ENCODE measurements around the gene ASB18.

The ASB18 gene

DNA sequence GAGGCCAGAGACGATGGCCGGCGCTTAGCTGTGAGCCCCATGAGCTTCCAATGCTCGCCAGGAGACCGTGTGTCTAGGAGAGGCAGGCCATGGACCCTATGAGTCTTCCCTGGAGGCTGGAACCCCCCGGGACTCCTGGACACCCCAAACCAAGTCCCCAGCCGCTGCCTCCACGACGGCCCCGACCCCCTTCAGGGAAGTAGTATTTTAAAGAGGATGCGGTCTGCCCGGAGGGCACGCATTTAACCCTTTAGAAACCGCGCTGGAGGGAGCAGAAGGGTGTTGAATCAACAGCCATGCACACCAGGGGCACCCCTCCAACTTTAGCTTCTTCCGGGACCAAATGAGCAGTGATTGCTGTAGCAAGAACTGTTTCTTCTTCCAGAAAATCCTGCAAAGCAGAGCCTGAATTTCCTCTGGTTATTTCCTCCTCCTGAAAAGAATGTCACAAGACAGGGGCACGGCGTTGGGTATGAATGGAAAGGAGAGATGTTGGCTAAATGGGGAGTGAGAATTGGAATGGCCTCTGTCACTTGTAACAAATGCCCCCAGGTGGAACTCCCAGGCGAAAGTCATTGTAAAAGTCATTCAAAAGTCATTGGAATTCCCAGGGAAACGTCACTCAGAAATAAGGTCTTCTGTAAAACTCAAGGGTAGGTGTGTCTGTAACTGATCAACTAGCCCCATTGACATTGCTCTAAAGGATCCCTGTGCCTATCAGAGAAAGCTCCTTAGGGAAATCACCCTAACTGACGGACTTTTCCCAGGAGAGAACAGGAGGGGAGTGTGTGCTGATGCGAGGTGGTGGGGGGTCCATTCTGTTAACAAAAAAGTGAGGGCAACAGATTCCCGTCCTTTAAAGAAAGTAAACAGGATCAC, 90.2 kb downstream of the ASB18 start:
- DNase-seq (ENCODE audit: low read depth), result no peak

DNA sequence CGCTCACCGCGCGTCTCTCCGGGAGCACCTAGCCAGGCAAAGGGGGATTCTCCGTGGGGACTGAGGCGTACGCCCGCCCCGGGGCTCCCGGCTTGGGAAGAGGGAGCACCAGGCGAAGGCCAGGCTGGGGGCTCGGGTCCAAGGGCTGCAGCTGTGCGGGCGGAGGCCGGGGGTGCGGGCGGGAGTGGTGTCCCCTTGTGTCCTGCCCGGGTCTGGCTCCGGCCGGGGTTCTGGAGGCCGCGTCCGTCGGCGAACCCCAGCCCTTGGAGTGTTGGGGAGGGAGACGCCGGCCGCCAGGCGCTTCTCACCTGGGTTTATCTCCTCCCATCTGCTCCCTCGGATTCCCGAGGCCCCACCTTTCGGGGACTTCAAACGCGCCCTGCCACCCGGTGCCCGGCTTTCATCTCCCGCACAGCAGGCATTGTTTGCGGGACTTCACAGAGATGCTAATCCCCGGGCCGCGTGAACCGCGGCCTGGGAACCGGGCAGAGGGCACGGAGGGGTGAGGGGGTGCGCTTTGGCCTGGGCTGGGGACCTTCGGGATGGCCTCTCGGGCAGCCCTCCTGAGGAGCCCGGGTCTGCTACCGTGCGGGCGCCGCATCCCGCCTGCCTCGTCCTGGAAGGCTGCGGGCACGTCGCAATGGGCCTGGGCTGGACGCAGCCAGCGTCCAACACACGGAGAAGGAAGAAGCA, 91.0 kb downstream of the ASB18 start:
- DNase-seq (ENCODE audit: low read depth), result no peak

DNA sequence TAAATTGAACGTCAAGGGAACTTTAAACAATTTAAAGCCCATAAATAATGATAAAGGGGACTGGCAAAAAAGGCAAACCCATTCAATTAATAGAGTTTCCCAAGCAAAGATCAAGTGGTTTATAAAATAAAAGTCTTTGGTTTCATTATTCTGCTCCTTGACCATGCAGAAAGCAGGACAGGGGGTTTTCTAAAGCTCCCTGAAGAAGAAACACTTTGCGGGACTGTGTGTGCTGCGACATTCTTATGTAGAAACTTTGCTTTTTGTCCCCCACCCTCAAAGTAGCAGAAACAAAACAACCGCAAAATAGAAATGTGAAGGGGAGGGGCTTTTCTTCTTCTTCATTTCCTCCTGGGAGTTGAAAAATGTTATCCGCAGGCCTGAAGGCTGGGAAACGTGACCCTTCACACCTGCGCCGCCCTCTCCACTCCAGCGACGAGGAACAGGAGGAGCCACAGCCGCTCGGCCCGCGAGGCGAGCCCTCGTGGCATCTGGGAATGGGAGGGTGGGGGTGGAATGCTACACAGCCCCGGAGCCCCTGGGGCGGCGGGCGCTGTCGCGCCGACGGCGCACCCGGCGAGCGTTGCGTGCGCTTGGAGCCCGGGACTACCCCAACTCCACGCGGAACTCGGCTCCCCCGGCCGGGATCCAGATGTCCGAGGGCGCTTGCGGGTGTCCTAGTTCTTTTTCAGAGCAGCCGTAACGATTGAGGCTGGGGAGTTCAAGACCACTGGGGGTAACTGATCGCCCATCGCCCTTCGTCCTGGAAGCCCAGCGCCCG, 91.8 kb downstream of the ASB18 start:
- no peak for DNase-seq (ENCODE audit: low read depth)

DNA sequence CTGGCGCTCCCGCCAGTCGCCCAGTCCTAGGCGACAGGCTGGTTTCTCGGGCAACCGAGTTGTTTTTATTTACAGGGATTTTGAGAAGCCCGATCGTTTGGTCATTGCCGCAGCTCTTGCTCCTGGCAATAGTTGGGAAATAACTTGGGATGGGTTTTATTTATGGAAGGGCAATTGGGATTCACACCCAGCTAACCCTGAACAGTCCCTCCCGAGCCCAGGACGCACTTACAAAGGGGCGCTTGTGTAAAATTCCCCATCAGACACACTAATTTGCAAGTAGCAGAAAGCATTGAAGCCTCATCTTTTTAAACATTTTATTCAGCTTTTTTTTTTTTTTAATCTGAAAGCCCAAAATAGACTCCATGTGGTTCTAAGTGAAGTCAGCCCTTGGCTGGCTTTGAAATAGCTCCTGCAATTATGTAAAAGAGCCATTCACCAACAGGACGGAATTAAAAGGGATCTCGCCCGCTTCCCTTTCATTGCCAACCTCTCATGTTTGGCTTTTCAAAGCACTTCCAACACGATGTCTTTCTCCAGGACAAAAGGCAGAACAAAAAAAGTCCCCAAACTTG, 92.4 kb downstream of the ASB18 start:
- no peak for DNase-seq (ENCODE audit: low read depth)

DNA sequence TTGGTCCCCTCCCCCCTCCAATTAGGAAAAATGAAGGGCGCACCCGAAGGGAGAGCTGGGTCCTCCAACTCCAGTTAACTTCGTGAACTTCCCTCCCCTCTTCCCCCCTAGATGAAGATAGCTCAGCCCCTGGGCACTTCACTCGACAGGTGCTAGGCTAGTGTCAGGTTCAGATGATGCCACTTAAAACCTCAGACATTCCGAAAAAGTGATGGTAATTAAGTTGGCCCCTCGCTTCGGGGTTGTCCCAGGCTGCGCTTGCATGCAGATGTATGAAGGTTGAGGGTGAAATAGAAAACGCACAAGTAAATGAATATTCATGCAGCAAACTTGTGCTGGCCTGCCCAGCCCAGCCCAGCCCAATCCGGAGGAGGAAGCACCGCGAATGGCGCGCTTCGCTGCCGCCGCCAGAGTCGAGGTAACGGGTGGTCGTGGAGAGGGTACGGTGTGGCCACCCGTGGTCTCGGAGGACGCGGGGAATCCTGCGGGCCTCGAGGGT, 93.0 kb downstream of the ASB18 start:
- DNase-seq (ENCODE audit: low read depth), result no peak

DNA sequence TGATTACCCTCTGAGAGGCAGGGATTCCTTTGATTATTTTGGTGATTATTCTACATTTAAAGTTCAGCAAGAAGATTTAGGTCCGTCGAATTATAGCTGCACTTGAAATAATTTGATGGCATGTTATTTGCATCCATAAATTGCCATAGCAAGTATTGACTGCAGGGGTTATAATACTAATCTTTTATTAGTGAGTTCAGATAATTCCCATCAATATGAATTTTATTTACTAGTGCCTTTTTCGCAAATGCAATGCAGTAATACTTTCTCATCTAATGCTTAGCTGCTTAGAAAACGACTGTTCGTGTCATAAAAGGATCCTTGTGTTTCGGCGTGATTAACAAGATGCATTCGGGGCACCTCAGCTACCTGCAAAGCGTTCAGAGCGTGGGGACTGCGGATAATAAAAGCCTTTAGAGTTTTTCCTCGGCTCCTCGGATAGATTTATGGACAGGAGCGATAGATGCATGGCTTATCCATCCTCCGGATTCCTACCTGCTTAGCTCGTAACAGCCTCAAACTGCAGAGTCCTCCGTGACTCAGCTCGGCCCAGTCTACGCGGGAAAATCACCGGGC, 93.5 kb downstream of the ASB18 start:
- no peak for DNase-seq (ENCODE audit: low read depth)

DNA sequence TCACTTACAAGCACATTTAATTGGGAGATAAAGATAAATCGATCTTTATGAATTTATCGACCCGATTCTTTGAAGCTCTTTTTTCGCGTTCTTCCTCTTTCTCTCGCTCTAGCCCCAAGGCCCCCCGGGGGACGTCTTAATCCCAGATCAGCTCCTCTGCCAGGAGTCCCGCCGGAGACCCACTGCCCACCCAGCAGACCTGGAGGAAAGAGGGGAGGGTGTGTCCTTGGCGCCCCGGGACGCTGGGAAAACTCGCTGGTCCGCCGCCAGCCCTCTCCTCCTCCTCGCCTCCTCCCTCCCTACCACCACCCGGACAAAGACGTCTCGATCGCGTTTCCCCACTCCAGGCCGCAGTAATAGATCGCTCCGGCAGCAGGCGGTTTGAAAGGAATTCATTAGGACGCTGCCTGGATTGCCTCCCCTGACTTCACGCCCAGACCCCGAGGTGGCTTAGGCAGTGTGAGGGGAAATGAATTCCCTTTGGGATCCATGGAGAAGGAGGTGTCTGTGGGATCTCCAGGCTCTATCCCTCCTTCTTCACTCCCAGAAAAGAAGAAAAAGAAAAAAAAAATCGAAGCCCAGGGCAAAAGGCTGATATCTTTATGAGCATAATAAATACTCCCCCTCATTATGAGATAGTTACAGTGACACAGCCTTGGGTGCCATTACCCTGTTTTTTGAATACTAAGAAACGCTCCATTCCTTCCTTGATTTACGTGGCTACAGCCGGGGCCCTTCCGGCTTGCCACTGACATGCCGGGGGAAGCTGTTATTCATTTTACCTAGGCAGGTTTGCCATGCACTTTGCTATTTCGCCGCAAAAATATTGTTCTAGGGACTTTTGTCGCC, 94.2 kb downstream of the ASB18 start:
- DNase-seq (ENCODE audit: low read depth), result no peak

DNA sequence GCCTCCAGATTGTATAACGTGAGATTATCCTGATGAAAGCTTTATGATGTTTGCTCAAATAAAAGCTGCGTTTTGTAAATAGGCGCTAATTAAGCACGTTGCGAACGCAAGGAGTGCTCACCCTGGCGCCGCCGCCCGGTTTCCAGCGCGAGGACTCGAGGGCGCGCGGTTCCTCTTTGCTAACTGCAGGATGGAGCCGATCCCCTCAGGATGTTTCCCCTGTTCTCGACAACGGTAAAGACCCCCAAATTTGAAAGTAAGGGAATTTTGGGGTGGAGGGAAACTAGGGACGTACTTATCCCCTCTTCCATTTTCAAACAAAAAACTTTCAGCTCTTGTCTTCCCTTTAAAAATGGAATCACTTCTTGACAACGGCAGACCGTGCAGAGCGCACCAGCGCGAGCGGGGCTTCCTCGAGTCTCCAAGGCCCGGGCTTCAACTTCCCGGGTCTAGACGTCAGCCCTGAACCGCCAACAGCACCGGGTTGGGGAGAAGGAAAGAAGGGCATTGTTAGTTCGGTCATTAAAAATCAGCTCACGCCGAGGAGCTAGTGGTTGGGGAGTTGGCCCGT, 95.0 kb downstream of the ASB18 start:
- DNase-seq (ENCODE audit: low read depth), result no peak

DNA sequence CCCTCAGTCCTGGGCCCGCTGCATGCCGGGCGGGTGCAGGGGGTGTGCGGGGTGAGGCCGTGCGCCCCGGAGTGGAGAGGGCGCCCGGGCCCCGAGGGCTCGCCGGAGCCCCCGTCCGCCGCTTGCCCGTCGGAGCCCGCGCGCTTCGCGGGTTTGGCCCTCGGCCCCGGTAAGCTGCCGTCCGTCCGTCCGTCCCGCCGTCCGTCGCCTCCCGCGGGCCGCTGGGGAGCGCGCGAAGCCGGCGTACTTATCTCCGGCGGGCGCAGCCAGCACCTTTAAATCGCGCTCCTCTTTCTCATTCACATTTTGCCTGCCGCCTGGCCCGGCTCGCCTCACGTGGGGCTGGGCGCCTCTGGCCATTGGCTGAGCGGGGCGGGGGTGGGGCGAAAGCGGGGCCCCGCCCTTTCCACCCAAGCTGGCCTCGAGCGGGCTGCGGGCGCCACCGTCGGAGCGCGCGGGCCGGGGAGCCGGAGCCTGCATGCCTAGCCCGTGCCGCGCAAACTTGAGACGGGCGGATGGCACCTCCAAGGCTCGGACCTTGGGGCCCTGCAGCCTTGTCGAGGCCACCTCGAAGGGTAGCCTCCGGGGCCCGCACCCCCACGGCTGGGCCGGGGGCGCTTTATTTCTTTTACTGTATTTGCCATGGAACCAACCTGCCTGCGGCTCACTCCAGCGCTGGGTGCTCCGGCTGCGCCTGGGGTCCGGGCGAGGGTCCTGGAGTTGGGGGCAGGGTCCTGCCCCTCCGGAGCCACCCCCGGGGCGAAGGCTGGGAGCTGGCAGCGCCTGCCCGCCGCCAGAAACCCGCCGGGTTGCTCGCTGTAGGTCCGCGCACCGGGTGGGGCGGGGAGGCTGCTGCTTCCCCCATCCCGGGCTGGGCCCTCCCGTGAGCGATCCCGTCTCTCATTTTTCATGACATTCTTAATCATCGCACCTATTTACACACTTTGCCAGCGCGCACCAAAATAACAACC, 95.8 kb downstream of the ASB18 start, which contains the start of gene GBX2:
Gene GBX2, minus strand, starts transcription at position 277 of the 971 bp plus-strand sequence. CDS start 415 bp downstream, outside the sequence.
- no peak for DNase-seq (ENCODE audit: low read depth)

DNA sequence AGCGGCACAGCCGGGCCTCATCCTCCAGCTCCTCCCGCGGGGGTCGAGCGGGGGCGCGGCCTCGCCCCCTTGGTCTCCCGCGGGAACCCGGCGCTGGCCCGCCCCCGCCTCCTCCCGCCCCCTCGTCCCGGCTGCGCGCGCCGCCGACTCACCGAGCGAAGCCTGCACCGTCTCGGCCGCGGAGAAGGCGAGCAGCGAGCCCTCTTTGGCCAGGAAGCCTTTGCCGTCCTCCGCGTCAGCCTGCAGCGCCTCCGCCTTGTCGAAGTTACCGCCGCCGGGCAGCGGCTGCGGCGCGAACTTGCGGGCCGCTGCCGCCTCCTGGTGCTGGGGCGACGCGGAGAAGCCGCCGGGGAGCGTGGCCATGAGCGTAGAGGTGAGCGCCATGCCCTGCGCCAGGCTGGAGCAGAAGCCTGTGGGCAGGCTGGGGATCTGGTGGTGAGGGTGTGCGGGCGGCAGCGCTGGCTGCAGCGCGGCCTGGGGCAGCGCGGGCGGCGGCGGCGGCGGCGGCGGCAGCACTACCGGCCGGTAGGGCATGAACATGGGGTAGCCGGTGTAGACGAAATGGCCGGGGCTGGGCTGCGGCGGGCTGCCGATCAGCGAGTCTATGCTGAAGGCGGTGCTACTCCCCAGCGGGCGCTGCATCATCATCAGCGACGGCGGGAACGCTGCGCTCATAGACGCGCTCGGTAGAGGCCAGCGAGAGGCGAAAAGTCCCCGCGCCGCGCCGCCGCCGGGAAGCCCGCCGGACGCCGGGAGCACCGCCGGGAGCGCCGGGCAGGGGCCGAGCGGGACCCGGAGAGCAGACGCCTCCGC, 96.7 kb downstream of the ASB18 start:
- DNase-seq (ENCODE audit: low read depth), result no peak

DNA sequence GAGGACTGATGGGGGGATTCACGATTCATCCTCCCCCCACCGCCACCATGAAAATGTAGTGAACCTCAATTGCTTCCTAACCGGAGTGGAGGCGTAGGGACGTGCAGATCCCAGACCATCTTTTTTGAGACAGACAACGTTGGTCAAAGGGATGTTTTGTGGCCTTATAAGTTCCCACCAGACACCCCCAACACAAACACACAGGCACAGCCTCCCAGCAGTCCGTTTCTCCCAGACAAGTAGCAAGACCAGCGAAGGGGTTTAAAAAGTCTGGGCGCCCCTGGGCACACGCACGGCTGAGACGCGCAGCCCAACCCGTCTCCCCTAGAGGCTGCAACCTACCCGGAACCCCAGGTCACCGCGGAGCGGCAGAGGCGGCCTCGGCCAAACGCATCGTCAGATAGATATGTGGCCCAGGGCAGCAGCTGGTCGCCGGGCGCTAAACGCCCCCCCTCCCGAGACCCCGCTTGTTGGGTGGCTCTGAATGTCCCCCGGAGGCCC, 97.4 kb downstream of the ASB18 start:
- no peak for DNase-seq (ENCODE audit: low read depth)

DNA sequence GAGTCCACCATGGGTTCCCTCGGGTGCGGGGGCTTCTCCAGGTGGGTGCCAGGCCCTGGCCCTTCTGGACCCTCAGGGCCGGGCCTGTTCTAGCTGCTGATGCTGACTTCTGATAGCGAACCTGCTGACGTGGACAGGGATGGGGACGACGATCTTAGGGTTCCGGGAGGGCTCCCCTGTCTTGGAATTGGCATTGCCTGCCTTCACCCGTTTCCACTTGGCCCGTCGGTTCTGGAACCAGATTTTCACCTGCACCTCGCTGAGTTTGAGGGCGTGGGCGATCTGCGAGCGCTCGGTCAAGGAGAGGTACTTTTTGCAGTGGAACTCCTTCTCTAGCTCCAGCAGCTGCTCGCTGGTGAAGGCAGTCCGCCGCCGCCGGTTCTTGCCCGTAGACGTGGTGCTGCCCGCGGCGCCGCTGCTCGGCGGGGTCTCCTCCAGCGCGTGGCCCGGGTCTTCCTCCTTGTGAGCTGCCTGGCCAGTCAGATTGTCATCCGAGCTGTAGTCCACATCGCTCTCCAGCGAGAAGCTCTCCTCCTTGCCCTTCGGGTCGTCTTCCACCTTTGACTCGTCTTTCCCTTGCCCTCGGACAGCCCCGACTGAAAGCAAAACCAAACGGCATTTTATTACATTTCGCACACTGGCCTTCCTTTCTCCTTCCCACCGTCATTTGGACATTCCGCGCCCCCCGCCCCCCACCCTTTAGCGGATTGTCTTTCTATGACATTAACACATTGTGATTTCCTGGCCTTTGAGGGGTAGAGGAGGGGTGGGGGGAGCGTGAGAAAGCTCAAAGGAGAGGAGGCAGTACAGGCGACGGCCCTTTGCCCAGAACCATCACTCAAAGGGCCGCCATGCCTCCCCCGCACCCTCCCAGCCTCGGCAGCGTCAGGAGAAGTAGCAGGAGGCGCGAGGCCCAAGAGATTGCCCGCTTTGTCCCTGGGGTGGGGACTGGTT, 98.1 kb downstream of the ASB18 start:
- DNase-seq (ENCODE audit: low read depth), result no peak

DNA sequence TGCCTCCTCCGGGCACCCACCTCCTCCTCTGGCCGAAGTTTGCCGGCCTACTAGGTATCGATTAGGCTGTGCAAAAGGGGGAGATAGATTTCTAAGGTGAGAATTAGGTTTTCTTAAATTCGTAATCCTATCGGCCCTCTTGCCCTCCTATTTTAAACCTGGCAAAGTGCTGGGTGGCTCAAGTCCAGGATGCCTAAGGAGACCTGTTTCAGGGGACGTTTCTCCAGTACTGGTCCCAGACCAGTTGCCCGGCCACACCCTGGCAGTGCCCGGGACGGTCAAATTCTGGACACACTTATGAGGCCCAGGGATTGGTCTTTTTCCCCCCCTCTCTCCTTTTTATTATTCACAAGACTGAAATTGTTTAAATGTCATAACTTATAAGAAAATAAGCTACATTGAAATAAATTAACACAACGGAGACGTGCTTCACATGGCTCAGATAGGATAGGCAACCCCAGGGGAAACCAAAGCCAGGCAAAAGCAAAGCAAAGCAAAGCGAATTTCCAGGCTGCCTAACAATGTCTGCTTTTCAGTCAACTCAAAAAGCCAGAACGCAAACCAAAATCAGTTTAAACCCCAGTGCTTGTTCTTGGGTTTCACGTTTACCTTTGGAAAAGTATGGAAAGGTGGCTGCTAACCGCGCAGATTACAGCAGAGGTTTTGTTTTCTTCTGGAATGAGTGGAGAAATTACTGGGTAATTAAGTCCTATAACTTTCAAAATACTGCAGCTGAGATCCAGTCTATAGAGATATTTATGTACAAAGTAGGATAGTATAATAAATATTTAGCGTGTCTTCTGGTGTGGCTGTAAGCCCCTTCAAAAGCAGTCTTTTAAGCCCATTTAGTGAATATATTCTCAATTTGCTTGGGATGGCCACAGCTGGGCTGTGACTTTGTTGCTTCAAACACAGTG, 99.0 kb downstream of the ASB18 start:
- no peak for DNase-seq (ENCODE audit: low read depth)

DNA sequence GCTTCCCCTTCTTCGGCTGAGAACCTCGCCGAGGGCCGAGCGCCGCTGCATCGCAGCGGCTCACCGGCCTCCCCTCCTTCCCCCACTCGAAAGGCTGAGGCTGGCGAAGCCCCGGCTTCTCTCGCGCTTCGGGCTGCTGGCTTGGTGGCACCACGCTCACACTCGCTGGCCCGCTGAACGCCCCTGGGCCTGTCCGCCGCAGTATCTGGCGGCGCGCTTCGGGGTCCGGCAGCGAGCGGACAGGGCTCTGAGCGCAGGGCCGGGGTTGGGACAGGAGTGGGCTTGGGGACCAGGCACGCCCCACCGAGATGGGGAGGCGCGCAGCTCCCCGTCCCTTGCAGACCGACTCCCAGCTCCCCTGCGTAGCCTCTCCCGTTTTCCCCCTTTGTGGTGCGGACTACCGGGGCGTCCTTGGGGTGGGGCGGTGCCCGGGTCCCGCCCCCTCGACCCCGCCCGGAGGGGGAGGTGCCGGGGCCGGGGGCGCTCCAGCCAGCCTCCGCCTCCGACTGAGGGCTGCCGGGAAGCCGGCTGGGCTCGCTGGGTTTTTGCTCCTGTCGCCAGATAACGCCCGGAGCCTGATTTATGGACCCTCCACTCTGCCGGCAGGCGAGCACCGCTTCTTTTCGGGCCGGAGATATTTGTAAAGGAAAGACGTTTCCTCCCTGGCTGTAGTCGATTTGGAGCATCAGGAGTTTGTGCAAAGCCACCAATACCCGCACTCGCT, 99.8 kb downstream of the ASB18 start:
- DNase-seq (ENCODE audit: low read depth), result no peak

All from GM04503 (cell line).